Measurements from ENCODE around the gene HNF1A. TPM values are rescaled to one million over a fixed set of nuclear protein-coding genes. Genes with fewer than 3 reads are reported as not detected.
"Not testable (repeated sequence)": the region's sequence is repeated elsewhere in the genome, so short reads cannot be mapped to it uniquely, and the experiment has no call there.

Gene HNF1A
- total RNA-seq, 4 donors from 2014 or later = not detected

GRCh38 chr12:121036810-121037326 is 58.5 kb downstream of the HNF1A start:
- no peak for TF ChIP-seq CTCF (IDR thresholded peaks at IDR 0.05)
- TF ChIP-seq EP300 (IDR thresholded peaks at IDR 0.05) = no peak
- TF ChIP-seq POLR2A (IDR thresholded peaks at IDR 0.05) = no peak
- Histone ChIP-seq H3K36me3 (no peaks in the 10 kb centered on the region), H3K4me1 (peaks cover 0 to 13% (median 7%) of the 10 kb centered on the region in 4 donors), H3K27me3 (no peaks in the 10 kb centered on the region), H3K27ac (no peak overlapping the region), H3K9me3 (no peaks in the 10 kb centered on the region), H3K4me3 (no peak overlapping the region)
- no peak for DNase-seq (ENCODE audit: low spot score in 2 of 2)
- WGBS, 2 donors = 65 to 68% methylated on average over 6 of the region's 6 CpGs

DNA sequence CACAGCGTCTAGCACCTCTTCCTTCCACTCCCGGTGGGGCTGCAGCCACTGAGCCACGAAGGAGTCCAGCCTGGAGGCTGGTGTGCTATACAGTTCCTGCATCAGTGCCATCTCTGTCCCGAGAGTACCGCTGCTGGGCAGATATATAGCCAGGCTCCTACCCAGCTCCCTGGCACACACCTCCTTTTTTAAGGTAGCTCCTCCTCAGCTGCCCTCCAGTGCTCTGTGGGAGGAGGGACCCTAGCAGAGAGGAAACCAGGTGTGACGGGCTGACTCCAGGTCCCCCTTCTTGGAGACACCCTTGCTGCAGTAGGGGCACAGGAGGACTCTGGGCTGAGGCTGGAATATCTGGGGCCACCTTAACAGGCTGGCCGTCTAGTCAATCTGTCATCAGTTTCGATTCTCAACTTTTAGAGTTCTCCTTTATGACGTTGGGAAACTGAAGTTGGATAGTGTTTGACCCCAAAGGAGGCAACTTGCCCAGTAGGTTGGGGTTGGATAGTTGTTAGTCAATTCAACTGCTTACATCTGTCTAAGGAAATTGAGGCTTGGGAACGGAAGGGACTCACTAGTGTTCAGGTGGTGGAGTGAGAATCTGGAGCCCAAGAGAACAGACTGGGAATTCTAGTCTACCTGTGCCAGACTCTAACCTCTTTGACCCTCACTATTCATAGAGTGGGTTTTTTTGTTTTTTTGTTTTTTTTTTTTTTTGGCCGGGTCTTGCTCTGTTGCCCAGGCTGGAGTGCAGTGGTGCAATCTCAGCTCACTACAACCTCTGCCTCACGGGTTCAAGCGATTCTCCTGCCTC is 60.7 kb downstream of the HNF1A start, which contains the start of gene OASL:
Gene OASL (minus strand): TSS at position 386 of the 808 bp plus-strand sequence. CDS start 275 bp downstream, at position 111.
- Histone ChIP-seq H3K4me3 (peak within 1 kb of the TSS; percentile 27 to 45 (median 43)), H3K4me1 (peaks cover 0 to 13% (median 7%) of the 10 kb centered on the region in 4 donors), H3K36me3 (no peaks in the 10 kb centered on the region), H3K9me3 (no peaks in the 10 kb centered on the region), H3K27me3 (peaks cover 0 to 1% of the 10 kb centered on the region in 2 donors), H3K27ac (peak within 1 kb of the TSS in 2 of 4 donors; percentile 30 to 67)
- 27 to 28% methylated on average over 13 of the region's 13 CpGs for WGBS, 2 donors
- TF ChIP-seq CTCF (IDR thresholded peaks at IDR 0.05) (no peak), EP300 (IDR thresholded peaks at IDR 0.05) (peak in 1 of 2 donors; percentile 32)
- peak in 1 of 2 donors; percentile 11 for DNase-seq (ENCODE audit: low spot score in 2 of 2)

- TF ChIP-seq CTCF (IDR thresholded peaks at IDR 0.05) = no peak
- TF ChIP-seq POLR2A (IDR thresholded peaks at IDR 0.05) = no peak
- TF ChIP-seq EP300 (IDR thresholded peaks at IDR 0.05) = no peak
- no peaks in the 10 kb centered on the region for H3K9me3 ChIP-seq
- DNase-seq (ENCODE audit: low spot score in 2 of 2) = no peak
- H3K27me3 ChIP-seq = peaks cover 0 to 4% of the 10 kb centered on the region in 2 donors
- H3K27ac ChIP-seq = no peak overlapping the region
- H3K36me3 ChIP-seq = no peaks in the 10 kb centered on the region
- H3K4me1 ChIP-seq = peaks cover 0 to 9% (median 5%) of the 10 kb centered on the region in 4 donors
- no peak overlapping the region for H3K4me3 ChIP-seq
- WGBS, 2 donors = 75 to 85% methylated on average over 4 of the region's 4 CpGs
These were observed 64.7 kb downstream of the HNF1A start for GRCh38 chr12:121043067-121043466.

- H3K36me3 ChIP-seq; H3K27me3 ChIP-seq; H3K4me1 ChIP-seq; H3K27ac ChIP-seq; H3K4me3 ChIP-seq; H3K9me3 ChIP-seq; DNase-seq (ENCODE audit: low spot score in 2 of 2): not testable (repeated sequence)
- WGBS, 2 donors = 82 to 90% methylated on average over 12 of the region's 12 CpGs
These were observed 69.1 kb downstream of the HNF1A start for GRCh38 chr12:121047400-121047799.

DNA sequence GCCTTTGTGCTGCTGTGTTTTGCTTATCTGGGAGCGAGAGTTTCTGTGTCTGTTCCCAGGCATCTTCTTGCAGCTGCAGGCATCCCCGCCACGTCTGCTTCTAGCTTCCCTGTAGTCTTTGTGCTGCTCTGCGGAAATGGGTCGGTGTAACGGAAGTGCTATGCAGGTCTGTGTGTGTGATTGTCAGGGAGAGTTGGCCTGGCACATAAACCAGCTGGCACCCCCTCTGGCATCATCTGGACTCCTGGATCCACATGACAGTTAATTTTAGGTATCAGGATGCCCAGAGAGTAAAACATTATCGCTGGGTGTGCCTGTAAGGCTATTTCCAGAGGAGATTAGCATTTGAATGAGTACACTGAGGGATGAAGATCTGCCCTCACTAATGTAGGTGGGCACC is 70.1 kb downstream of the HNF1A start:
- WGBS, 2 donors = 62 to 71% methylated on average over 7 of the region's 7 CpGs
- no peaks in the 10 kb centered on the region for H3K36me3 ChIP-seq
- H3K4me3 ChIP-seq = no peak overlapping the region
- TF ChIP-seq POLR2A (IDR thresholded peaks at IDR 0.05) (no peak), EP300 (IDR thresholded peaks at IDR 0.05) (no peak), CTCF (IDR thresholded peaks at IDR 0.05) (no peak)
- no peak overlapping the region for H3K27ac ChIP-seq
- no peaks in the 10 kb centered on the region for H3K9me3 ChIP-seq
- peaks cover 0 to 4% of the 10 kb centered on the region in 2 donors for H3K27me3 ChIP-seq
- DNase-seq (ENCODE audit: low spot score in 2 of 2) = no peak
- no peaks in the 10 kb centered on the region for H3K4me1 ChIP-seq
